GM12878 (cell line): ENCODE measurements around the gene INPP4B.

Source experiments
- ATF3 ChIP-seq: IDR thresholded peaks from 2 replicates; pipeline ENCODE4 v1.6.1; 2011; ENCODE audit warnings: low read depth, mild to moderate bottlenecking, low read length, moderate library complexity, borderline replicate concordance; ENCODE audit errors: extremely low read depth
- CHD4 ChIP-seq: fragments of 200-600 bp; sonication (generic); IDR thresholded peaks from 2 replicates; pipeline ENCODE4 v1.6.1; 2016; ENCODE audit warnings: mild to moderate bottlenecking
- FOXM1 ChIP-seq: IDR thresholded peaks from 2 replicates; pipeline ENCODE4 v1.6.1; 2012; ENCODE audit warnings: low read depth, mild to moderate bottlenecking, inconsistent platforms, low read length, moderate library complexity

GRCh38 chr4:142551517-142552305, 294.4 kb downstream of the INPP4B start:
- TF ChIP-seq FOXM1 = no peak
- no peak for TF ChIP-seq ATF3
- TF ChIP-seq CHD4 = no peak
